Stromal cell of bone marrow (primary cell): ENCODE measurements around the gene GID8.

Experiments
- DNase-seq: peaks from one replicate; pipeline ENCODE4 v3.0.0-alpha.2; 2012; ENCODE audit warnings: low read depth

The GID8 gene

GRCh38 chr20:62986257-62986800, 48.4 kb downstream of the GID8 start:
- DNase-seq: no peak

- DNase-seq: no peak
Observed at GRCh38 chr20:62987114-62987513, 49.2 kb downstream of the GID8 start.

GRCh38 chr20:62989201-62989601, 51.3 kb downstream of the GID8 start:
- DNase-seq: no peak

GRCh38 chr20:62990306-62990825, 52.4 kb downstream of the GID8 start:
- no peak for DNase-seq

GRCh38 chr20:62991196-62991807, 53.4 kb downstream of the GID8 start:
- no peak for DNase-seq

- no peak for DNase-seq
Observed at GRCh38 chr20:62991863-62992262, 53.9 kb downstream of the GID8 start.

GRCh38 chr20:62993856-62994494, 56.0 kb downstream of the GID8 start:
- no peak for DNase-seq

- no peak for DNase-seq
Observed at GRCh38 chr20:62994869-62995281, 56.9 kb downstream of the GID8 start.

GRCh38 chr20:62995481-62995880, 57.5 kb downstream of the GID8 start:
- no peak for DNase-seq

GRCh38 chr20:62995898-62996595, 58.1 kb downstream of the GID8 start:
- DNase-seq: no peak

- DNase-seq: no peak
Observed at GRCh38 chr20:62996596-62996982, 58.6 kb downstream of the GID8 start.

- DNase-seq: no peak
Observed at GRCh38 chr20:62997417-62998035, 59.6 kb downstream of the GID8 start.
